Pancreas (tissue), 10 donors: ENCODE data around the gene MRPS12. TPM values are rescaled to one million over a fixed set of nuclear protein-coding genes. Genes with fewer than 3 reads are reported as not detected.
A peak's percentile ranks its signal among the peaks of the same experiment; 100 is the strongest.
"Not testable (repeated sequence)": the region's sequence is repeated elsewhere in the genome, so short reads cannot be mapped to it uniquely, and the experiment has no call there.

Experiments
- ATAC-seq, 4 donors: fragments of 200-7000 bp; cut with Tn5 transposase; one replicate each; pipeline versions ENCODE4 v1.8.0 to v1.9.1; 2020; ENCODE audit warnings: mild to moderate bottlenecking in 4 of 4, moderate library complexity in 4 of 4
- DNase-seq, 6 donors: peaks; one replicate each; pipeline ENCODE4 v3.0.0-alpha.2; 2020
- FAIRE-seq: peaks from 2 replicates; lab custom pipeline; 2012; peaks lifted over from hg19 to GRCh38; lab: Jason Lieb, UNC
- H3K27ac ChIP-seq, 4 donors: fragments of 200-600 bp; sonication (generic); 1 replicate in 3 of 4; 2 replicates in 1 of 4; pipeline versions ENCODE4 v1.5.0 to v1.8.0; 2020
- H3K27me3 ChIP-seq, 4 donors: fragments of 200-600 bp; one replicate each; pipeline ENCODE4 v1.8.0; 2021
- H3K36me3 ChIP-seq, 3 donors: fragments of 200-600 bp; sonication (generic) in 1 of 3; one replicate each; pipeline versions ENCODE4 v1.5.0 to v1.8.0; 2020 to 2021
- H3K4me1 ChIP-seq, 3 donors: fragments of 200-600 bp; one replicate each; pipeline ENCODE4 v1.8.0; 2021
- H3K4me3 ChIP-seq, 4 donors: fragments of 200-600 bp; sonication (generic) in 2 of 4; one replicate each; pipeline versions ENCODE4 v1.5.0 to v1.8.0; 2020 to 2021
- H3K9me3 ChIP-seq, 4 donors: fragments of 200-600 bp; one replicate each; pipeline ENCODE4 v1.8.0; 2021
- CTCF ChIP-seq, 4 donors: fragments of 200-600 bp; sonication (generic) in 3 of 4; IDR thresholded peaks; one replicate each; pipeline versions ENCODE4 v1.5.0 to v1.8.0; 2021; ENCODE audit warnings: antibody characterized with exemption in 4 of 4
- WGBS, 2 donors: extraction: QIAGEN DNeasy Blood & Tissue Kit; methylation state at CpG; one replicate each; pipeline ENCODE4 v1.1.7; 2013; 5-methylcytosine and 5-hydroxymethylcytosine counted together
- intact Hi-C, 3 donors: fragments of 100-400 bp; cut with DNase I; formaldehyde crosslinking; loops; one replicate each; pipeline versions ENCODE4 v1.11.1 to v1.14.2; 2022
- polyA plus RNA-seq, 2 donors: library from polyadenylated mRNA; stranded (reverse); fragments of 200-250 nt; gene quantifications; one replicate each; pipeline ENCODE4 v1.2.3, GENCODE V29; 2013
- total RNA-seq, 6 donors: library from RNA; stranded (reverse); fragmentation: NEBNext Ultra II Directional in 4 of 6; extraction: Animal tissue kit (Norgen Biotek cat#: 25700) in 4 of 6; gene quantifications; one replicate each; pipeline versions ENCODE4 v1.2.1 to v1.2.4, GENCODE V29; 2021 to 2023
- donor health status: healthy with polysubstance abuse.
- donor health status: DM: no; HTN: no; CAD: no; lungs with moderate emphysema.
- donor health status: DM: no; HTN: no; CAD: no.
- donor health status: control.
- donor health status: control.
- donor health status: Bipolar disorder and iron deficiency.
- donor health status: DM: yes; HTN: yes; CAD: no.
- donor health status: DM: no; HTN: no; CAD: no.
- donor health status: DM: no; HTN: no; CAD: no.
- donor health status: DM: yes; HTN: yes; CAD: no.

Gene MRPS12
- 10 to 100 TPM in 5 of 6 donors, 1 to 10 TPM in 1; 9.8 to 17.5 (median 14.0) TPM for total RNA-seq
- polyA plus RNA-seq = 10 to 100 TPM; 13.8 to 19.5 TPM

- WGBS, 2 donors = 0% methylated on average over 40 of the region's 40 CpGs
- H3K4me3 ChIP-seq = peak within 1 kb of the TSS; percentile 46 to 66 (median 55)
- no peaks in the 10 kb centered on the region for H3K9me3 ChIP-seq
- DNase-seq (peak; percentile 94 to 99 (median 98)), FAIRE-seq (peak; percentile 89), ATAC-seq (peak; percentile 95 to 99 (median 96))
- H3K27ac ChIP-seq = peak within 1 kb of the TSS; percentile 49 to 93 (median 87)
- TF ChIP-seq CTCF (IDR thresholded peaks at IDR 0.05) = no peak
- peaks cover 4 to 13% (median 7%) of the 10 kb centered on the region in 3 donors for H3K4me1 ChIP-seq
- intact Hi-C loops = no loop called here
- H3K36me3 ChIP-seq = peaks cover 0 to 5% (median 0%) of the 10 kb centered on the region in 3 donors
- H3K27me3 ChIP-seq = no peaks in the 10 kb centered on the region
Observed at GRCh38 chr19:38930776-38931520, at the start of gene MRPS12. Gene MRPS12, plus strand, starts transcription at chr19:38930944. Its CDS starts 351 bp downstream, at chr19:38931295.

GRCh38 chr19:38883286-38883685 lies 47.5 kb upstream of the MRPS12 start:
- no peak for FAIRE-seq
- no peak overlapping the region for H3K27ac ChIP-seq
- peaks cover 0 to 3% (median 0%) of the 10 kb centered on the region in 3 donors for H3K36me3 ChIP-seq

GRCh38 chr19:38884691-38885090 lies 46.1 kb upstream of the MRPS12 start:
- H3K9me3 ChIP-seq, H3K27me3 ChIP-seq, H3K4me1 ChIP-seq, ATAC-seq, H3K27ac ChIP-seq, DNase-seq, intact Hi-C loops, H3K4me3 ChIP-seq, FAIRE-seq: not testable (repeated sequence)
- WGBS, 2 donors = 92 to 100% methylated on average over 3 of the region's 3 CpGs
- H3K36me3 ChIP-seq = peaks cover 0 to 17% (median 0%) of the 10 kb centered on the region in 3 donors

More at GRCh38 chr19:38883286-38883685, 47.5 kb upstream of the MRPS12 start:
- no peak overlapping the region for H3K4me3 ChIP-seq
- no peak for TF ChIP-seq CTCF (IDR thresholded peaks at IDR 0.05)
- H3K9me3 ChIP-seq = no peaks in the 10 kb centered on the region
- H3K27me3 ChIP-seq = no peaks in the 10 kb centered on the region
- ATAC-seq (no peak), DNase-seq (no peak)
- H3K4me1 ChIP-seq = peaks cover 0 to 7% (median 0%) of the 10 kb centered on the region in 3 donors
- intact Hi-C loops = no loop called here
- WGBS, 2 donors = 92 to 95% methylated on average over 9 of the region's 9 CpGs

- Histone ChIP-seq H3K4me3 (no peak overlapping the region), H3K27me3 (no peaks in the 10 kb centered on the region), H3K4me1 (peaks cover 0 to 3% (median 0%) of the 10 kb centered on the region in 3 donors), H3K27ac (no peak overlapping the region), H3K36me3 (peaks cover 0 to 20% (median 0%) of the 10 kb centered on the region in 3 donors), H3K9me3 (no peaks in the 10 kb centered on the region)
- WGBS, 2 donors = 92 to 94% methylated on average over 17 of the region's 17 CpGs
- no peak for ATAC-seq
- no peak for FAIRE-seq
- no peak for DNase-seq
- intact Hi-C loops = no loop called here
- TF ChIP-seq CTCF (IDR thresholded peaks at IDR 0.05) = no peak
Observed at GRCh38 chr19:38888876-38889275, 41.9 kb upstream of the MRPS12 start.

GRCh38 chr19:38889803-38890202 lies 40.9 kb upstream of the MRPS12 start:
- H3K9me3 ChIP-seq = no peaks in the 10 kb centered on the region
- peaks cover 0 to 20% (median 0%) of the 10 kb centered on the region in 3 donors for H3K36me3 ChIP-seq
- ATAC-seq (no peak), DNase-seq (no peak), FAIRE-seq (no peak)
- H3K4me3 ChIP-seq = no peak overlapping the region
- H3K27me3 ChIP-seq = no peaks in the 10 kb centered on the region
- H3K27ac ChIP-seq = no peak overlapping the region
- TF ChIP-seq CTCF (IDR thresholded peaks at IDR 0.05) = no peak
- intact Hi-C loops = no loop called here
- WGBS, 2 donors = 86 to 90% methylated on average over 8 of the region's 8 CpGs
- peaks cover 0 to 3% (median 0%) of the 10 kb centered on the region in 3 donors for H3K4me1 ChIP-seq
